IPS-18c (cell line): Measurements from ENCODE around the gene USF2.
A peak's percentile ranks its signal among the peaks of the same experiment; 100 is the strongest.
"Not testable (repeated sequence)": the region's sequence is repeated elsewhere in the genome, so short reads cannot be mapped to it uniquely, and the experiment has no call there.

Experiments
- H3K4me3 ChIP-seq: 2 replicates; pipeline ENCODE4 v1.7.0; 2013; ENCODE audit warnings: low read depth, mild to moderate bottlenecking, low read length, moderate library complexity; ENCODE audit not compliant: insufficient read depth
- H3K9me3 ChIP-seq: one replicate; pipeline ENCODE4 v1.6.1; 2013; ENCODE audit warnings: mild to moderate bottlenecking, low read length, moderate library complexity; ENCODE audit not compliant: control insufficient read depth, insufficient read depth

Gene USF2, protein sequence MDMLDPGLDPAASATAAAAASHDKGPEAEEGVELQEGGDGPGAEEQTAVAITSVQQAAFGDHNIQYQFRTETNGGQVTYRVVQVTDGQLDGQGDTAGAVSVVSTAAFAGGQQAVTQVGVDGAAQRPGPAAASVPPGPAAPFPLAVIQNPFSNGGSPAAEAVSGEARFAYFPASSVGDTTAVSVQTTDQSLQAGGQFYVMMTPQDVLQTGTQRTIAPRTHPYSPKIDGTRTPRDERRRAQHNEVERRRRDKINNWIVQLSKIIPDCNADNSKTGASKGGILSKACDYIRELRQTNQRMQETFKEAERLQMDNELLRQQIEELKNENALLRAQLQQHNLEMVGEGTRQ

DNA sequence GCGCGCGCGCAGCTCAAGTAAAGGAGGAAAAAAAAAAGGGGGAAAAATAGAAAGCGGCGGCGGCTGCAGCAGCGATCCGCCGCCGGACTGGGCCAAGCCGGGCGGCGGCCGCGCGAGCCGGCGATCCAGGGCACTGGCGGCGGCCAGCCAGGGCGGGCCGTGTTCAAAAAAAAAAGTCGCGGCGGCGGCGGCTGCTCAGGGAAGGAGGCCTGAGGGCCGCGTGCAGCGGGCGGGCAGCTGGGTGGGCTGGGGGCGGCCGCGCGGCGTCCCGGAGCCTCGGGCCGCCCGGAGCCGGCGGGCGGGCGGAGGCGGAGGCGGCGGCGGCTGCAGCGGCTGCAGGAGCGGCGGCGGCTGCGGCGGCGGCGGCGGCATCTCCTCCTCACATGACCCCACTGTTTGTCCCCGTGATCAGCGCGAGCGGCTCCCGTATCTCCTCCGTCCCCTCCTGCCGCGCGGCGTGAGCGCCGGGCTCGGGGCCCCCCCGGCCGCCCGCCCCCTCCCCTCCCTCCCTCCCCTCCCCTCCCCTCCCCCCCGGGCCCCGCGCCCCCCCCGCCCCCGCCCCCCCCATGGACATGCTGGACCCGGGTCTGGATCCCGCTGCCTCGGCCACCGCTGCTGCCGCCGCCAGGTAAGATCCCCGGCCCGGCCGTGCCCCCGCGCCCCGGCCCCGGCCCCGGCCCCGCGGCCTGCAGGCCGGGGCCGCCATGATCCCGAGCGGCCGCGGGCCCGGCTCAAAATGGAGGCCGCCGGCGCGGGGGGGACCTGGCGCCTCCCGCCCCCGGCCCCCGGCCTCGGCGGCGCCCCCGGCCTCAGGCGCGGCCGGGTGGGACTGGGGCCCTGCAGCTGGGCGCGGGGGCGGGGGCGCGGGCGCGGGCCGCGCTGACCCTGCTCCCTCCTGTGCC is at the start of gene USF2:
Gene USF2 (plus strand): TSS at position 427 of the 902 bp plus-strand sequence. CDS start 140 bp downstream, at position 567.
- peak within 1 kb of the TSS; percentile 72 for H3K4me3 ChIP-seq
- H3K9me3 ChIP-seq, result no peaks in the 10 kb centered on the region

DNA sequence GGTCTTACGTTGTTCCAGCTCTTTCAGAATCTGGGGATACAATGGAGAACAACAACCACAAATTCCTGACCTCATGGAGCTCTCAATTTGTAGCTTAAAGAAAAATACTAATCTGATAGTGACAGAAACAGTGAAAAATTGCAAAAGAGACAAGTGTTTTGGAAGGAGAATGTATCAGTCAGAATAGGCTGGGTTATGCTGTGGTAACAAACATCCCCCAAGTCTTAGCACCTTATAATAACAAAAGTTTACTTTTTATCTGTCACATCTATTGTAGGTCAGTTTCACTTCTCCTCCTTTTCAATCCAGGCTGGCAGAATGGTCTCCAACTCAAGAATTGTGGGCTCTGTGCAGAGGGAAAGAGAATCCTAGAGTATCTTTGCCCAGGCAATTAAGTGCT is 49.8 kb upstream of the USF2 start:
- no peak overlapping the region for H3K4me3 ChIP-seq
- peaks cover 3% of the 10 kb centered on the region for H3K9me3 ChIP-seq

DNA sequence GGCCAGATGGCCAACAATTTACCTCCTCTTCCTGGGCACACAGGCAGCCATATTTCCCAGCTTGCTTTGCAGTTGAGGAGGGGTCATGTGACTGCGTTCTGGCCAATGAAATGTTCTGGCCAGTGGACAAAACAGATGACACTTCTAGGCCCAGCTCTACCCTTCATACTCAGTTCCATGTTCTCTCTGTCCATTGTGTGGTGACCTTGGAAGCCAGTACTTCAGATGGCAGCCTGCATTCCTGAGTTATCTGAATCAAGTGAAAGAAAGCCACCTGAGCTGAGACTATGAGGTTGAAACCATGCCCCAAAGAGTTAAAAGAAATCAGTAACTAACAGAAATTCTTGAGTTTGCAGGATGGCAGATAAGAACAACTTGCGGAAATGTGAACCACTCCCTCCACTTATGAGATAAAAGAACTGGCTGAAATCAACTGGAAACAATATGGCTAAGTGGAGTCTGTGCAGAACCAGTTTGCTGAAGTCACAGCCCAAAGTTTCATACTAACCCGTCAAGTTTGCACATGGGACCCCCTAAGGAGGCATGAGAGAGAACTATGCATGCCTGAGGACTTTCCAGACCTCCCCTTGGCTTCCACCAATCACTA is 48.3 kb upstream of the USF2 start:
- peaks cover 3% of the 10 kb centered on the region for H3K9me3 ChIP-seq
- H3K4me3 ChIP-seq, result no peak overlapping the region

DNA sequence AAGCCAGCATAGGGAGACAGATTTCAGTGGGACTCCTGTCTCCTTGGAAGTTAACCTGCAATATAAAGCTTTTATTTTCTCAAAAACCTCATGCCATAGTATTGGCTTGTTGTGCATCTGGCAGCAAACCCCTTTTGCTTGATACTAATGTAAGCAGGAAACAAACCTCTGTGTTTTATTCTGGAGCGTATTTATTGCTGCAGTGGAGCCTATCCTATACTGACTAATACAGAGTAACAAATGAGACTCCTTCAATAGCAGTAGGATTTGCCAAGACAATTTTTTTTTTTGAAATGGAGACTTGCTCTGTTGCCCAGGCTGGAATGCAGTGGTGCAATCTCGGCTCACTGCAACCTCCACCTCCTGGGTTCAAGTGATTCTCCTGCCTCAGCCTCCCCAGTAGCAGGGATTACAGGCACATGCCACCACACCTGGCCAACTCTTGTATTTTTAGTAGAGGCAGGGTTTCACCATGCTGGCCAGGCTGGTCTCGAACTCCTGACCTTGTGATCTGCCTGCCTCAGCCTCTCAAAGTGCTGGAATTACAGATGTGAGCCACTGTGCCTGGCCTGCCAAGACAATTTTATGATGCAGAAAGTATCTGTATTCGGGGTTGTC is 47.7 kb upstream of the USF2 start:
- H3K4me3 ChIP-seq, H3K9me3 ChIP-seq: not testable (repeated sequence)

DNA sequence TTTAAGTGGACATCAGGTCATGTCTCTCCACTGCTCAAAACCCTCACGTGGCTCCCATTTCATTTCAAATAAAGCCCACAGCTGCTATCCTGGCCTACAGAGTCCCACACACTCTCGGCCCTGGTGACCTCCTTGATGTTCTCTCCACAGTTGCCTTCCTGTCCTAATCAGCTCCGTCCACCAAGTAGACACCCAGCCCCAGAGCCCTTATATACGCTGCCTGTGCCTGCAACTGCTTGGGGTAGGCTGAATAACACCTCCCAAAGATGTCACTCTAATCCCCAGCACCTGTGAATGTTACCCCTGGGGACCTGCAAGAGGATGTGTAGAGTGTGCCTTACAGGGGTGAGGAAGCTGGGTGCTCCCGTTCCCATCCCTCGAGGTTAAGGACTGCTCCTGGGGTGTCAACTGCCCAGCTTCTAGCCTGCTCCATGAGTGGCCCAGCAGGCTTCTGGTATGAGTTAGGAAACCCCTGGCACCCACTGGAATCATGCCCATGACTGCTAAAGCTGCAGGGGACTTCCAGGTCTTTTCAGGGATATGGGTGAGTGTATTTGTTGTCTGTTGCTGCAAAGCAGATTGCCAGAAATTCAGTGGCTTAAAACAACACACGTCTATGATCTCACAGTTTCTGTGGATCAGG is 46.3 kb upstream of the USF2 start:
- Histone ChIP-seq H3K4me3 (no peak overlapping the region), H3K9me3 (peaks cover 3% of the 10 kb centered on the region)

DNA sequence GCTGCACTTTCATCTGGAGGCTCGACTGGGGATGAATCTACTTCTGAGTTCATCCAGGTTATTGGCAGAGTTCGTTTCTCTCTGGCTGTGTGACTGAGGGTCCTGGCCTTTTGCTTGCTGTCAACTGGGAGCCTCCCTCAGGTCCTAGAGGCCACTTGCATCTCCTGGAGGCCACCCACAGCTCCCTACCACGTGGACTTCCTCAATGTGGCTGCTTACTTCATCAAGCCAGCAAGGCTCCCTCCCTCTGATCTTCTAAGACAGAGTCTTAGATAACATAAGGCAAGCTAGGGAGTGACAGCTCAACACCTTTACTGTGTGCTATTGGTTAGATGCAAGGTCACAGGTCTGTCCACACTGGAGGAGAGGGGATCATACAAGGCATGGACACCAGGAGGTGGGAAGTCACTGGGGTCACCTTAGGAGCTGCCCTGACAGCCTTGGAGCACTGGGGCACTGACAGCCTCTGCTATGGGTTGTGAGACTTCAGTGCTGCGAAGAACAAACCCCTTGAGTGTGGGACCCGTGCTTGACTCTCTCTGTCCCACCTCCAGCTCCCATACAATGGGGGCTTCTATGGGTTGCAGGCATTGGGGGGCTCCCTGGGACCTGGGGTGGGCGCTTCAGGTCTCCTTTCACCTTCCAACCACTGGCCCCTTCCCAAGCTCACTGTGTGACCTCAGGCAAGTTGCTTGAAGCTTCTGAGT is 45.5 kb upstream of the USF2 start:
- peaks cover 2% of the 10 kb centered on the region for H3K9me3 ChIP-seq
- H3K4me3 ChIP-seq, result no peak overlapping the region

DNA sequence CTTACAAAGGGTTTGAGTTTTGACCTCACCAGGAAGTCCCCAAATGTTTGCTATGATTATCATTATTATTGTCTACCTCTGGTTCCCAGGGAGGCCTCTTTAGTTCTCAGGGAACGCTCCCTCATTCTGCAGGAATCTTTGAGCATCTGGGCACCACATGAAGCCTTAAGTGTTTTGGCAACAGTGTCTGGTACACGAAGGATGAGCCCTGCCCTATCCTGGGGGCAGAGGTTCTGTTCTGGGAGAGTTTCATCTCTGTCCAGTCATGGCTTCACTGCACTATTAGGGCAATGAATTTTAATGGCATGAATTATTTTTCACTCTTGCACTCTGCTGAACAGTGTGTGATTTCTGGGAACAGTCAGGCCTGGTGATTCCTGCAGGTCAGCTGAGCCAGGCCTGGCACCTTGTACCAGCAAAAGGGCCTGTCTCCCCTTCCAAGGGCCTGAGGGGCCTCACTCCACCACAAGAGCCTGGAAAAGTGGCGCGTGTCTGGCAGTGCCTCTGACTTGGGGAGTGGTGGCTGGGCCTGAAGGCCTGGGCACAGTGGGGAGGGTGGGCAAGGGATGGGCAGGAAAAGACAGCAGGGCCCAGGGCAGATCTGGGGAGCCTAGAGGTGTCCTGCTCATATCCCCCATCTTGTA is 44.8 kb upstream of the USF2 start:
- H3K9me3 ChIP-seq, result no peaks in the 10 kb centered on the region
- no peak overlapping the region for H3K4me3 ChIP-seq

DNA sequence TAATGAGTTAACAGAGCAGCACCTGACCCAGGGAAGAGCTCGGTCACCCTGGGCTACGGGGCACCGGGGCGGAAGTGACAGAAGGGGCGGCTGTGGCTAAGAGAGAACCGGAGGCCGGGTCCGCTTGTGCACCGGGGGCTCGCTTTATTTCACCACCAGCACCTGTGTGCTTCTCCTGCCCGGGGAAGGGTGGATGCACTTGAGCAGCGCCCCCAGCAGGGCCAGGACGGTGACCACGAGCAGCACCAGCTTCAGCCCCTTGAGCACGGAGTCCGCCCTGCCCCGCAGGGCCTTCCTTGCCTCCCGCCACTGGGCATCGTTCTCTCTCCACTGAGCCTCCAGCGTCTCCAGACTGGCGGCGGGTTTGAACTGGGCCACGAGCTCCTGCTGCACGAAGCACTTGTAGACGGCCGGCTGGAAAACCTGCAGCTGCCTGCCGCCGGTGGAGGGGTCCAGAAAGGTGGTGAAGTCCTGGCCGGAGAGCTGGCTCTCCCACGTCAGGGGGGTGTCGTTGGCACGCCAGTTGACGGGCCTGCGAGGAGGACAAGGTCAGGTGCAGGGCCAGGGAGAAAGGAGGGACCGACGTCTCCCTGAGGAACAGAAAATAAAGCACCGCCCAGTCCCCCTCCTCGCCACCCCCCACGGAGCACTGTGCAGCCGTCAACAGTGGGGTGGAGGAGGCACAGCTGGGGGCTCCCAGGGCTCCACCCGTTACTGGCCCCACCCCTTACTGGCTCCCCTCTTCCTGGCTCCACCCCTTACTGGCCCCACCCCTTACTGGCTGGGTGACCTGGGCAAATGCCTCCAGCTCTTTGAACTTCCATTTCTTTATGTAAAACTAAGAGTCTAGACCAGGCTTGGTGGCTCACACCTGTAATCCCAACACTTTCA is 43.8 kb upstream of the USF2 start:
- Histone ChIP-seq H3K4me3 (peak overlapping the region; percentile 9; the same call in 1 of the 2 replicates), H3K9me3 (no peaks in the 10 kb centered on the region)

DNA sequence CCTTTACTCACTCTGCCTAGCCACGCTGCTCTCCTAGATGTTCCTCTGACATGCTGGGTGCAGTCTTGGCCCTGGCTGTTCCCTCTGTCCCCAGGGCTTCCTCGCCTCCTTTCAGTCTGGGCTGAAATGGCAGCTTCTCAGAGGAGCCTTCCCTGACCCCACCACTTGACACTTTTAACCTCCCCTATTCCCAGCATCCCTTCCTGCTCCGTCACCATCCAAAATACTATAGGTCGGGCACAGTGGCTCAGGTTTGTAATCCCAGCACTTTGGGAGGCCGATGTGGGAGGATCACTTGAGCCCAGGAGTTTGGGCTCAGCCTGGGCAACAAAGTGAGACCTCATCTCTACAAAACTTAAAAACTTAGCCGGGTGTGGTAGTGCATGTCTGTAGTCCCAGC is 42.8 kb upstream of the USF2 start:
- Histone ChIP-seq H3K9me3 (no peaks in the 10 kb centered on the region), H3K4me3 (no peak overlapping the region)

DNA sequence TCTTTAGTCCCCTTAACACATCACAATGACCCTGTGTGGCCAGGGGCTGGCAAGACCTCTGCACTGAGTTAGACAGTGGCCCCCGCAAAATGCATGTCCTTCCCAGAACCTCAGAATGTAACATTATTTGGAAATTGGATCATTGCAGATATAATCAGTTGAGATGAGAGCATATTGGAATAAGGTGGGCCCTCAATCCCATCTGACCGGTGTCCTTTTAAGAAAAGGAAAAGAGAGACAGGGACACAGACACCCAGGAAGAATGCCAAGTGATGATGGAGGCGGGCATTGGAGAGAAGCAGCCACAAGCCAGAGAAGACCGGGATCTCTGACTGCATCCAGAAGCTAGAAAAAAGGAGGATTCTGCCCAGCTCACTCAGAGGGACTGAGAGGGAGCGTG is 42.0 kb upstream of the USF2 start:
- Histone ChIP-seq H3K9me3 (no peaks in the 10 kb centered on the region), H3K4me3 (no peak overlapping the region)

DNA sequence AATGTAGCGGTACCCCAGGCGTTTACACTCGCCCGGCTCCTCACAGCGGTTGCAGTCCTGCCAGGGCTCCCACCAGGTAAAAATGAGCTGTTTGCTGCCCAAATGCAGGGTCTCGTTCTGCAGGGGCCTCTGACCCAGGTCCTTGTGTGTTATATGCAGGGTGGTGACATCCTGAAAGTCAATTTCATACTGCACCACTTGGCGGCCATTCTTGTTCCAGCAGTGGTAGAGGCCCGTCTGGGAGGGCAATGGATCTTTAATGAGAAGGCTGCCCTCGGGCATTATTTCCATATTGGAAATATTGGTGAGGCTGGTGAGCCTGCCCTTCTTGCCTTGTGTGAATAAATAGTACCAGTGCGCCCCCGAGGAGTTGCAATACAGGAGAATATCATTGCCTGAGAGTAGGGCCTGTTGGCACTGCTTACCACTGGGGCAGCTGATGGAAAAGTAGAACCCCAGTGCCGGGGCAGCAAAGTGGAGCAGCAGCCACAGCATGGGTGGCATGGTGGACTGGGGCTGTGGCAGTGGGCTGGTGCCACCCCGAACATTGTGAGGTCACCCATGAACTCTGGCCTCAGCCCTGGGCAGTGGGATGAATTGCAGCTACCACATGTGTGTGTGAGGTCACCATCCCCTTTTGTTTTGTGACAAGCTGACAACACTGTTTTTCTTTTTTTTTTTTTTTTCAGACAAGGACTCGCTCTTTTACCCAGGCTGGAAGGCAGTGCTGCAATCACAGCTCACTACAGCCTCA is 40.4 kb upstream of the USF2 start, which contains the start of gene FAM187B:
Gene FAM187B (minus strand): TSS at position 563 of the 754 bp plus-strand sequence. CDS start 59 bp downstream, at position 504.
- Histone ChIP-seq H3K4me3 (no peak within 1 kb of the TSS), H3K9me3 (no peaks in the 10 kb centered on the region)

DNA sequence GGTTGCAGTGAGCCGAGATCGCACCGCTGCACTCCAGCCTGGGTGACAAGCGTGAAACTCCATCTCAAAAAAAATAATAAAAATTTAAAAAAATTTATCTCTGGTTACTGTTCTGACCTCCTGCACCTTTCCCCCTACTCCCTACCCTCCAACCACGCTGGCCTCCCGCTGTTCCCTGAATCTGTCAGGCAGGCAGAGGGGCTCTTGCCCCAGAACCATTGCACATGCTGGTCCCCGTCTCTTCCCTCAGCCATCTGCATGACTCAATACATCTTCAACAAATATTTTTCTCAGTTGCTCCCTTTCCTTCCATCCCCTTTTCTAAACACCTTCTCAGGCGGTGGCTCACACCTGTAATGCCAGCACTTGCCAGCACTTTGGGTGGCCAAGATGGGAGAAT is 39.2 kb upstream of the USF2 start:
- Histone ChIP-seq H3K4me3 (no peak overlapping the region), H3K9me3 (no peaks in the 10 kb centered on the region)

DNA sequence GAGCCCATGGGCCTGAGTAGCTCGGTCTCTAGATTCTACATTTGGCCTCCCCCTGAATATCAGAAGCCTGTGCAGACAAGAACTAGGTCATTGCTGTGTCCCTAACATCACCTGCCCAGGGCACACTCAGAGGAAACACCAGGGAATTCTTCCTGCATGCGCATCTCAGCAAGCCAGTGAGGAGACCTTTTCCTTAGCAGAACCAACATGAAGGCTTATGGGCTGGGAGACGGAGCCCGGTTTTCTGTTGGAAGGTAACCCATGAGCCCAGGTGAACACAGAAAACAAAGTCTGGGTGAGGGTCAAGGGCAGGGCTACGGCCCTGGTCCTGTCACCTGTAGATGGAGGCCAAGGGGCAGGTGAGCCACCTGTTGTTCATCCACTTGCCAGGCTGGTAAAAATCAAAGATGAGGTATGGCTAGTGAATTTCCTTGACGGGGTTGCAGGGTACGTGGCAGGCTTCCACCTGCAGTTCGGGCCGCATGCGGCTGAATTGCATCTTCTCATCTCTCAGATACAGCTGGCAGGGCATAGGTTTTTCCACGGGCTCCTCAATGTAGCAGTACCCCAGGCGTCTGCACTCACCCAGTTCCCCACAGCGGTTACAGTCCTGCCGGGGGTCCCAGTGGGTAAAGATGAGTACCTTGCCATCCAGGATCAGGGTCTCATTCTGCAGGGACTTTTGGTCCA is 36.7 kb upstream of the USF2 start:
- Histone ChIP-seq H3K4me3 (no peak overlapping the region), H3K9me3 (no peaks in the 10 kb centered on the region)

DNA sequence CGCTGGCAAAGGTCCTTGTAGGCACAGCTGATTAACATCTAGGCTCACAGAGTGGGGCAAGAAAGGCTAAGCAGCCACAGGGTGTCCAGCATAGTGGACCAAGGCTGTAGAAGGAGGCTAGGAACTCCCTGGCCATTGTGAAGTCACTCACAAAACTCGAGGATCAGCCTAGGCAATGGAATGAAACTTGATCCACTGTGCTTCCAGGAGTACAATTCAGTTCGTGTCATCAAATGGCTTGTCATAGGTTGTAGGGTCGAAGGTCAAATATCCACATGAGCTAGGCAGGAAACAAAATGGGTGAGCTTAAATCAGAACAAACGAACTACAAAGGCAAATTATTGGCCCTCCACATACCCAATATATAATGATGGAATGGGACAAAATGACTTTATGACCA is 35.9 kb upstream of the USF2 start:
- Histone ChIP-seq H3K9me3 (no peaks in the 10 kb centered on the region), H3K4me3 (no peak overlapping the region)
